Sciatic nerve (tissue), 2 donors: Measurements from ENCODE around the gene CFTR. TPM values are rescaled to one million over a fixed set of nuclear protein-coding genes. Genes with fewer than 3 reads are reported as not detected.
"Not testable (repeated sequence)": the region's sequence is repeated elsewhere in the genome, so short reads cannot be mapped to it uniquely, and the experiment has no call there.

Experiments
- ATAC-seq: fragments of 200-7000 bp; cut with Tn5 transposase; one replicate; pipeline ENCODE4 v1.9.1; 2020; ENCODE audit warnings: mild to moderate bottlenecking, moderate library complexity
- DNase-seq: peaks from one replicate; pipeline ENCODE4 v3.0.0-alpha.2; 2020; ENCODE audit warnings: low spot score
- intact Hi-C: fragments of 100-400 bp; cut with DNase I; formaldehyde crosslinking; loops from one replicate; pipeline ENCODE4 v1.14.2; 2022
- total RNA-seq: library from RNA; stranded (reverse); fragmentation: NEBNext Ultra II Directional; extraction: Animal tissue kit (Norgen Biotek cat#: 25700); gene quantifications from one replicate; pipeline ENCODE4 v1.2.1, GENCODE V29; 2021
- donor health status: DM: no; HTN: no; CAD: no.
- donor health status: DM: no; HTN: no; CAD: no.

Gene CFTR
- total RNA-seq: not detected

- peak; percentile 56 for DNase-seq
- peak; percentile 34 for ATAC-seq
- intact Hi-C loops: no loop called here
These were observed at the start of gene CFTR for GRCh38 chr7:117479225-117480054. CFTR (plus strand) TSS chr7:117480025; CDS start chr7:117480095, 70 bp downstream.

- intact Hi-C loops: no loop called here
- no peak for ATAC-seq
- DNase-seq: no peak
These were observed 44.3 kb upstream of the CFTR start for GRCh38 chr7:117435475-117436043.

GRCh38 chr7:117444646-117445045, 35.2 kb upstream of the CFTR start:
- no peak for ATAC-seq
- no peak for DNase-seq
- intact Hi-C loops: no loop called here

DNA sequence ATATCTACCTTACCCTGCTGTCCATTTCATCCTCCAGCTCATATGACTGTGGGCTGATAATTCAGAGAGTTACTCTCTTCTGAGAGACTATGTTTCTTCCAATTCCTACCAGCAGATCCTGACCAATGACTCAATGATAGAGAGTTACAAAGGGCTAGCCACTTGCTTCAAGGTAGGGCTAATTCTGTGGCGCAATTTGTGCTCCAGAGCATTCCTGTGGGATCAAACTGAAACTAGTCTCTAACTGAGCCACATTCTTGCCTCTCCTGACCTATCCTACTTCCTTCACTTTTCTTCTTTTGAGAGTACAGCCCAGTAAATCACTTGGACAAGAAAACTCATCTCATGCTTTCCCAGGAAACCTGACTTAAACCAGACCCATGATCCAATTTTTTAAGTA, 34.6 kb upstream of the CFTR start:
- ATAC-seq (no peak), DNase-seq (no peak)
- intact Hi-C loops: no loop called here

DNA sequence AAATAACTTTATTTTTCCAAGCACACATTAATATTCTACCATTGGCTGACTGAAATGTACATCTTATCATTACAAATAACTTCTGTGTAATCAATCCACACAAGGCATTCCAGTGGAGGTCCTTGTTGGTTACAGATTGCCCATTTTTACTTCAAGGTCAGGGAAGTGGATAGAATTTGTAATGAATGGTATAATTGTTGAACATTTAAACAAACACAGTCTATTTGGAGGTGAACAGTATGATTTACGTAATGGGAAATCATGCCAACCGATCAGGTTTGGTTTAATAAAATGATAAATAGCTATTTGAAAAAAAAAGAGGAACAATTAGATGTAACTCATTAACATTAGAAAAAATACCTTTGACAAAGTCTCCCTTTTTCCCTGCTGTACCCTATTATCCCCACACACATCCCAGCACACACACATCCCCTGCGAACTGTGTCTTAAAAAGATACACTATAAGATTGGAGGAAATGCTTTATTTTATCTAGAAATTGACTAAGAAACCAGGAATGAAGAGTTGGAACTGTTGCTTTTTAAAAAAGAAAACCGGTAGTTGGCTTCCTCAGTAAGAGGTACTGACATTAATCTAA, 33.5 kb upstream of the CFTR start:
- intact Hi-C loops: no loop called here
- DNase-seq: no peak
- no peak for ATAC-seq

- DNase-seq (no peak), ATAC-seq (no peak)
- intact Hi-C loops: no loop called here
These were observed 31.2 kb upstream of the CFTR start for GRCh38 chr7:117448655-117449054.

DNA sequence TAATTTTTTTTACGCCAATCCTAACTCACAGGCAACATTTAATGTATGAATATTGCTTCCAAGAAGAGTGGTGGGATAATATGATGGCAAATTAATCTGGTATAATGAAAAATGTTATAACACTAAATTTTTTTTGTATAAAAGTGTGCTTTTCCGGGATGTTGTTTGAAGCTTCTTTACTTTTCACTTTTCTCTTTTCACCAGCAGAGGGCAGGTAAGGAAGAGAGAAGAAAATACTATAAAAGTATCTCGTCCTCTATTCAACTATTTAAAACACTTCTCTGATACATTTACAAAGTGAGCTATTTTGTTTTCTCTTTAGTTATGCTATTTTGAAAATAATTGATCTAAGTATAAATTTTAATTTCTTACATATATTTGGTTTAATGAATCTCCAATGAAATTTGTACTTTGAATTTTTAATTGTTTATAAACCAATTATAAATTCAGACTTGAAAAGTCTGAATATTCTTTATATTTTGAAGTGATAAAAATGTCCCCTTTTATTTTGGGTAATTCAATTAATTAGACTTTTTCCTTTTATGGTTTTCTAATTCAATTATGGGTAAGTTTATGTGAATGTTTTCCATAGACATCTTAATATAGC, 20.7 kb upstream of the CFTR start:
- no peak for DNase-seq
- ATAC-seq: no peak
- intact Hi-C loops: no loop called here

- intact Hi-C loops: no loop called here
- DNase-seq: no peak
- ATAC-seq: no peak
These were observed 20.1 kb upstream of the CFTR start for GRCh38 chr7:117459735-117460134.

DNA sequence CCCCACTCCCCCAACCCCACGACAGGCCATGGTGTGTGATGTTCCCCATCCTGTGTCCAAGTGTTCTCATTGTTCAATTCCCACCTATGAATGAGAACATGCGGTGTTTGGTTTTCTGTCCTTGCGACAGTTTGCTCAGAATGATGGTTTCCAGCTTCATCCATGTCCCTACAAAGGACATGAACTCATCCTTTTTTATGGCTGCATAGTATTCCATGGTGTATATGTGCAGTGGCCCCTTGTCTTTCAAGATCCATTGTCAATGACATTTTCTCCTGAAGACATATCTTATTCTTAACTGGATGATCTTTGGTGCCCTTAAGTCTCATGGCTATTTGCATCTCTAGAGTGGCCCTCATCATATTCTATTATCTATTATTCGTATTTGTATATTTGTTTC, 19.0 kb upstream of the CFTR start:
- intact Hi-C loops, DNase-seq, ATAC-seq: not testable (repeated sequence)

DNA sequence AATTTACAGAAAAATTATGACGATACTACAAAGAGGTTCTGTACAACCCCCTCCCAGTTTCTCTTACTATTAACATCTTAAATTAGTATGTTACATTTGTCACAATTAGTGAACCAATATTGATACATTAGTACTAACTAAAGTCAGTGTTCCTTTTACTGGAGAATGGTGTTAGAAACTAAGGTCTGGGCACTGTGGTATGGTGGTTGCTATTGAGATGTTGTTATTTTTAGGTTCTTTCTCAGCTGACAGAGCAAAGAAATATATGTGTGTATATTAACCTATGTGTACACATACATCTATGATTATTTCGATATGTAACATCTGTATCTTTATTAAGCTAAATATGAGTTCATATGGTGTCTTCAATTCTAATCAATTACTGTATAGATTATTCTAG, 11.7 kb upstream of the CFTR start:
- DNase-seq (no peak), ATAC-seq (no peak)
- intact Hi-C loops: no loop called here

DNA sequence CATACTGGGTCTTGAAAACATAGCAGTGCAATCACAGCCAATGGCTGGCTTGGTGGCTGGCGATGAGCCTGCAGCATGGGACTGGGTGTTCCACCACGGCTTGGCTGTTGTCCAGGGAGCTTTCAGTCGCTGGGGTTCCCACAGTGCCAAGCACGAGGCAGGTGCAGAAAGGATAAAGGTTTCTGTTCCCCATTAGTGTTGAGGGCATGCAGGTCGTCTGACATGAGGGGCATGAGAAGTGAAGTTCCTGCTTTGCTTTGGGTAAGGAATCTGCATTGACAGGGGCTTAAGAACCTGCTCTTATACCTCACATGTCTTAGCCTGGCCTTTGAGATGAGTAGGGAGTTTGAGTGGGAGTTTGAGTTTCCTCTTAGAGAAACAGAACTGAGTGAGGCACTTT, 9.0 kb upstream of the CFTR start:
- intact Hi-C loops: no loop called here
- DNase-seq (no peak), ATAC-seq (no peak)

DNA sequence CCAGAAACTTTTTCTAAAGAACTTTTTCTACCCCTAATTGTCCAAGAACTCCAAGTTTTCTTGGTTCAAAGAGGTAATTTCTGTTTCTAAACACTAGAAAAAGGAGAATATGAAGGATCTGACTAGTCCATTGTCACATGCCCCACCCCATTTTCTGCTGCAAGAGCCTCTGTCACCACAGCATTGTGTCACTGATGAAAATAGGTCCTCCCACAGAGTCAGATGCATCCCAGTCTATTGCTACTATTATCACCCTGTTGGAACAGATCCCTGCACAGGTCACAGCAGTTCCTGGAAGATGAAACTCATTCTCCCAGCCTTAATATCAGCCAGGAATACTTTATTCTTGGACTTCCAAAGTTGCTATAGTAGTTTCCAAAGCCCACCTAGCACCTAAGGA, 7.5 kb upstream of the CFTR start:
- intact Hi-C loops: no loop called here
- ATAC-seq: no peak
- DNase-seq: no peak

- no peak for DNase-seq
- no peak for ATAC-seq
- intact Hi-C loops: no loop called here
These were observed 3.1 kb upstream of the CFTR start for GRCh38 chr7:117476557-117477215.

DNA sequence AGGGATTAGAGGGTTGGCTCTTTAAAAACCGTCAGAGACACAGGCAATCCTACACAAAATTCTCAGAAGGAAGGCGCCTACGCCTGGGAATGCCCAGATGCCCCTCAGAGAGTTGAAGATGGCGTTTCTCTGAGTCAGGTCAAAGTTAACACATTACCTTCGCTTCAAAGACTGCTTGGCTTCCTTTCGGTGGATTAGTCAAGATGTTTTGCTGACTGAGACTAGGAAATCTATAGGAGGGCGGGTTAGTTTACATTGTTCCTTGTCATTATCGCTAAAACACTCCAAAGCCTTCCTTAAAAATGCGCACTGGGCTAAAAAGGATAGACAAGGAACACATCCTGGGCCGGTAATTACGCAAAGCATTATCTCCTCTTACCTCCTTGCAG, 995 bp upstream of the CFTR start:
- intact Hi-C loops: no loop called here
- DNase-seq: no peak
- ATAC-seq: no peak

GRCh38 chr7:117480055-117480362, 184 bp downstream of the CFTR start:
- ATAC-seq (no peak), DNase-seq (no peak)
- intact Hi-C loops: no loop called here

GRCh38 chr7:117480978-117481377, 1.2 kb downstream of the CFTR start:
- ATAC-seq (no peak), DNase-seq (no peak)
- intact Hi-C loops: no loop called here

DNA sequence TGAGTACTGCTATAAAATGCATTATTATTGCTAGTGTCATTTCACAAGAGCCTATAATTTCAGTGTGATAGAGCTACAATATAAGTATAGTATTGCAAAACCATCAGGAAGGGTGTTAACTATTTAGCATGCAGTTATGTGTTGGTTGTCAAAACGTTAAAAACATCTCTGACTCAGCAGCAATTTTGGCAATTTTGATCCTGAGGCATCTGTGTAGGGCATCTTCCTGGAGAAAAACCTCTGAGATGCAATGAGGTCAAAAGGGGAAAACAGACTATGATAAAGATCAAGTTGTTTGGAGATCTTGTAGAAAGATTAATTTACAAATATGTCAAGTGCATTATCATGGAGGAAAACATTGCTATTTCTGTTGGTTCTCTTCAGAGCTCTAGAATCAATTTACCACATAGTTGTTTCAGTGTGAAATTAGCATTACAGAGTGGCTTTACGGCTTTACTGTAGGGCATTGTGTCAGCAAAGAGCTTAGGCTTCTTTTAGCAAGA, 5.3 kb downstream of the CFTR start:
- DNase-seq (no peak), ATAC-seq (no peak)
- intact Hi-C loops: no loop called here

- ATAC-seq: no peak
- DNase-seq: no peak
- intact Hi-C loops: no loop called here
These were observed 9.2 kb downstream of the CFTR start for GRCh38 chr7:117489016-117489415.

DNA sequence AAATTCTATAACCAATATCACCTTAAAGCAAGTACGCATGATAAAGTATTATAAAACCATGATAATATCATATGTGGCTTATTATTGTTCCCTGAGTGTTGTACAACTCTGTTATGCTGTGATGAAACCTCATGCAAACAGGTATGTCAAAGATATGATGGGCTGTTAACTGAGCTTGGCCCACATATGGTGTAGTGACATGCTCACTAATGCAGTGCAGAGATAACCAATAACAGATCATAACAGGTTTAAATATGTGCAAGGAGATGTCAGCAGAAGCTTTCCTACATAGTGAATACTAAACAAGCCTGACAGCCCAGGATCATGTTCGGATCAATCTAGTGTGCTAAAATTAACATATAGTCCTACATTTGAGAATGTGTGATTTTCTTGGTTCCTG, 9.6 kb downstream of the CFTR start:
- ATAC-seq: no peak
- intact Hi-C loops: no loop called here
- DNase-seq: no peak

DNA sequence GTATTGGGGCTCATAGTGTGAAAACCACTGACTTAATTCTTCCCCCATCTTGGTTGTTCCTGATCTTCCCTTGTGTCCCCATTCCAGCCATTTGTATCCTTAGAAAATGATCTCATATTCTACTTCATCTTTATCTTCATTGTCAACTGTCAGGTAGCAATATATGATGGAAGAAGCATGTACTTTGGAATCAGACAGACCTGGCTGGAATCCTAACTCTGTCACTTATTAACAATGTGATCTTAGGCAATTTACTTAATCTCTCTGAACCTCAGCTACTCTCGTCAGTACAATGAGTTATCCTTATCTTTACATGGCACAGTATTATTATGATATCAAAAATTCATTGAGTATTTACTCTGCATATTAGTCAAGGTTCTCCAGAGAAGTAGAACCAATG, 10.1 kb downstream of the CFTR start:
- intact Hi-C loops: no loop called here
- DNase-seq (no peak), ATAC-seq (no peak)
